Measurements from ENCODE around the gene SUSD6. TPM values are rescaled to one million over a fixed set of nuclear protein-coding genes. Genes with fewer than 3 reads are reported as not detected.

SUSD6 gene
- total and polyA plus RNA-seq, 2 experiments from 2014 or later, result 2.8 to 3.4 TPM

- Mint-ChIP-seq H3K27me3 (ENCODE audit: insufficient read depth, low read depth, poor library complexity) (peaks cover 4% of the 10 kb centered on the region), H3K36me3 (ENCODE audit: low read depth) (no peaks in the 10 kb centered on the region), H3K9me3 (no peaks in the 10 kb centered on the region), H3K27ac (no peak overlapping the region), H3K4me3 (no peak overlapping the region), H3K4me1 (peaks cover 23% of the 10 kb centered on the region)
- Histone ChIP-seq H3K9me2 (ENCODE audit: insufficient read depth) (0 out of 2 replicates have a peak, but pooled peaks cover under 1% of the 10 kb centered on the region), H3F3A (replicated peaks; ENCODE audit: low read depth) (no peaks in the 10 kb centered on the region), H3K4me2 (no peak overlapping the region), H2AFZ (no peak overlapping the region), H3K4me1 (ENCODE audit: insufficient read depth) (peaks cover 4% of the 10 kb centered on the region; the same call in 1 of the 2 replicates), H3K27ac (ENCODE audit: low read depth) (no peak overlapping the region), H3K36me3 (ENCODE audit: insufficient read depth) (no peaks in the 10 kb centered on the region), H3K79me2 (replicated peaks; ENCODE audit: insufficient read depth) (no peaks in the 10 kb centered on the region), H3K27me3 (ENCODE audit: insufficient read depth) (no peaks in the 10 kb centered on the region), H3K4me3 (no peak overlapping the region), H4K20me1 (replicated peaks; ENCODE audit: insufficient read depth) (no peaks in the 10 kb centered on the region)
- TF ChIP-seq CTCF (conservative IDR thresholded peaks at IDR 0.05; ENCODE audit: low read depth in 2 of 2), result no peak
- no peak for TF ChIP-seq POLR2AphosphoS5 (IDR thresholded peaks at IDR 0.05; ENCODE audit: low read depth)
- no peak for TF ChIP-seq REST (IDR thresholded peaks at IDR 0.05; ENCODE audit: unreplicated experiment)
- no peak for TF ChIP-seq EZH2 (IDR thresholded peaks at IDR 0.05; ENCODE audit: low read depth, unreplicated experiment)
- no peak for TF ChIP-seq ETS1 (IDR thresholded peaks at IDR 0.05)
- no peak for TF ChIP-seq EZH2phosphoT487 (IDR thresholded peaks at IDR 0.05; ENCODE audit: unreplicated experiment)
- no peak for TF ChIP-seq ZNF331 (CRISPR knock-in tag; IDR thresholded peaks at IDR 0.05; ENCODE audit: low read depth)
- TF ChIP-seq JUNB (IDR thresholded peaks at IDR 0.05; ENCODE audit: unreplicated experiment), result no peak
- no peak for TF ChIP-seq STAT1 (IDR thresholded peaks at IDR 0.05; ENCODE audit: unreplicated experiment)
- TF ChIP-seq NANOG (IDR thresholded peaks at IDR 0.05; ENCODE audit: borderline replicate concordance), result no peak
- TF ChIP-seq CREB1 (CRISPR knock-in tag; IDR thresholded peaks at IDR 0.05; ENCODE audit: low read depth), result no peak
- no peak for TF ChIP-seq ZNF462 (CRISPR knock-in tag; IDR thresholded peaks at IDR 0.05)
- ATAC-seq, result no peak
- no peak for DNase-seq (ENCODE audit: low spot score)
Observed at GRCh38 chr14:69667938-69668335, 56.5 kb downstream of the SUSD6 start.

Data from GM23338 (cell line).